GM21381 (cell line): ENCODE data around the gene CDCA7L.
"Not testable (repeated sequence)": the region's sequence is repeated elsewhere in the genome, so short reads cannot be mapped to it uniquely, and the experiment has no call there.

Source experiments
- ATAC-seq: cut with Tn5 transposase; IDR thresholded peaks from one replicate; pipeline ENCODE4 v1.9.1; 2021; ENCODE audit warnings: mild to moderate bottlenecking, moderate library complexity; ENCODE audit not compliant: unreplicated experiment

Gene CDCA7L

DNA sequence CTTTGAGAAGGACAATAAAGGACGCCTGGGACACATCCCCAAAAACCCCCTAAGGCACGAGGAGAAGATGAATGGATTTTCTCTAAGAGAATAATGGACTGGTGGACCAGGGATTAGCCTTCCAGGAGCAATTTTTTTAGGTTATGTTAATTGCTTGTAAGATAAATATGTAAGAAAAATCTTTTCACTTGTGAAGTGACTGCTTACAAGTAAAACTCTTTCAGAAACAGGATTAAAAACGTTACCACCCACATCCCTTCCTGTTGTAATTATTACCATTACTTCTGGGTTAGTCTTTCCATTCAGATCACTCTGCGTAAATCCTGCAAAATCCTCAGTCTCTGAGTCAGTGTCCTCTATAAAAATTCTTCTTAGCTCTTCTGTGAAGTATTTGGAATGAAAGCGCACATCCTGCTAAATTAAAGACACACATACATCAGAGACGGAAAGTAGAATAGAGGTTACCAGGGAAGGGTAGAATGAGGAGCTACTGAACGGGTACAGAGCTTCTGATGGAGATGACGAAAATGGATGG is 34.3 kb downstream of the CDCA7L start:
- ATAC-seq, result no peak

DNA sequence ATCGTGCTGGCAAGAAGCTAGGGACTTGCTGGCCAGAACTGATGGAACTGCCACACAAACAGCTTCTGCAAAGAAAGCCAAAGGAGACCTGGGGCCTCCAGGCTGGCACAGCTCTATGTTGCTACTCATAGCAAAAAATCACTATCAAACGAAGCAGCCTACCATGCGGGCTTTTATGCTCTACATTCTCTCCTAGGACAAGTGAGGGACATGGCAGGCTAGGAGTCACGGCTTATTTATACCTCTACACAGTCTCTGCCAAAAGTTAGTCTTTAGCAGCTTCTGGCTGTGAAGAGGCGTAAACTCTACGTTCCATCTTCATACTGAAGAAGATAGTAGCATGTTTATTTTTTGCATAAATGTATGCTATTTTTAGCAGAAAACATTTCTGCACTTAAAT is 35.4 kb downstream of the CDCA7L start:
- ATAC-seq, result no peak

GRCh38 chr7:21908746-21909145 is 37.0 kb downstream of the CDCA7L start:
- ATAC-seq, result no peak

DNA sequence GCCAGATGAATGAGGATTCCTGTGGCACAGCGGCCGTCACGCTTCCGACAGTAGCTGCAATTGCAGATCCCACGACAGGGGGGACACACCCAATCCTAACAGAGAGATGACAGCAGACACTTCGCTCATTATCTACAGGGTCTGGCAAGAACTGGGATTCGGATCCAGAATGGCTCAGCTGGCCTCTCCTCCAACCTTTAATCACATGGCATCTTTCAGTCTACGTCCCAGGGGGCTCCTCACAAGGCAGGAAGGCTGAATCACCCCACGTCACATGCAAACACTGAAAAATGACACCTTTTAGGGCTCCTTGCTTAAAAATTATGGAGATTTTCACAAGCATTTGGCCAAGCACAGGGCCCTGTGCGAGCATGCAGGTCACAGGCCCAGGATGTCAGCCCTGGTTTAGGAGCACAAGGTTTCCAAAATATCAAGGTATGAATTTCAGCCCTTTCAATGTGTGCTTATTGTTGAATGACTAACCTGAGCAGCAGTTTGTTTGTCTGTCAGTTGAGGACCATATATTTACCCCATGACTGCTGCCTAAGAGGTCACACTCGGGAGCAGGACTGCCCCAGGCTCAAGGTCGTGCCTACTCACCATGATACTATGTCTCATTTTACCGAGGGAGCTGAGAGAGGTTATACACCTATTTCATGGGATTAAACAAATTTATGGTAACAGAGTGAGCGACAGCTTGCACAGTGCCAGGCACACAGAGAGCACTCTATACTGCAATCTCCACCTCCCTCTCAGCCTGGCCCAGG is 42.5 kb downstream of the CDCA7L start:
- no peak for ATAC-seq

DNA sequence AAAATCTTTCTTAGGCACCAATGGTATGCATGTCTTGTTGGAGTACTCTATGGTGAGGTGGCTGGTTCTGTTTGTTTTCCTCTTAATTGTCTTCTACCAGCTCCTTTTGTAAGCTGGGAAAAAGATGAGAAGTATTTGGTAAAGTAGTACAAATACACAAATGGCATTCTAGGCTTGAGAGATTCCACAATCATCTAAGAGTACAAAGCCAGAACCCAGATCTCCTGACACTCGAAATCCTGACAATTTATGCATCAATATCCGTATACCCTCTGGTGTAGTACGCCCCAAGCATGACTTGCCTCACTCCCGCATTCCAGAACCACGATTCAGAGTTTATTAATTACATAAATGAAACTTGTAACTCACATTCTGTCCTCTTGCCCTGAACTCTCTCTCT is 43.5 kb downstream of the CDCA7L start:
- ATAC-seq, result no peak

DNA sequence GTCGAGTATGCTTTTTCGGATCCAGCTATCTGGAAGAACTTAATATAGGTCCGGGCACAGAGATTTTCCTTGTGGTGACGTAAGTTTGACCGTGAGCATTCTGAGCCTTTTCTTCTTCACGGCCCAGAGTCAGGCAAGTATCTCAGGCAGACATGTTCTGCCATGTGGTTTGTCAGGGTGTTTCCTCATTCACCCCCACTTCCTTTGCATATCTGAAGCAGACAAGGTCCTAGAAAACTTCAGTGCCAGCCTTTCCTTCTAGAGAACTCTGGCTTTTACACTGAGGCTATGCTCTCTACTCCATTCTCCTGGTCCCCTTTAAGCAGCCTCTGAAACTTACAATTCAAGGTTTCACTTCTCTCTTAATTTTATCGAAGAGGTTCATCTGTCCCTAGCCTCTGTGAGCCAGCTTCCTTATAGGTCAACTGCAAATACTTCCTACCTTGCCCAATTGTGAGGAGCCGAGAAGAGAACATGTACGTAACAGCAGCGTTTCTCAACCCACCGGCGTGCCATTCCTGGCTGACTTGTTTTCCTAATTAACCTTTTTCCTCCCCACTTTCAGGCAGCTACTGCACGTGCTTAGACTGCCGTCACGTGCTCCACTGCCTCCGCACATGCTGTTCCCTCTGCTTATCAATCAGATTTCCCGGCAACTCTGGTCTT is 47.3 kb downstream of the CDCA7L start:
- peak; percentile 96 for ATAC-seq

DNA sequence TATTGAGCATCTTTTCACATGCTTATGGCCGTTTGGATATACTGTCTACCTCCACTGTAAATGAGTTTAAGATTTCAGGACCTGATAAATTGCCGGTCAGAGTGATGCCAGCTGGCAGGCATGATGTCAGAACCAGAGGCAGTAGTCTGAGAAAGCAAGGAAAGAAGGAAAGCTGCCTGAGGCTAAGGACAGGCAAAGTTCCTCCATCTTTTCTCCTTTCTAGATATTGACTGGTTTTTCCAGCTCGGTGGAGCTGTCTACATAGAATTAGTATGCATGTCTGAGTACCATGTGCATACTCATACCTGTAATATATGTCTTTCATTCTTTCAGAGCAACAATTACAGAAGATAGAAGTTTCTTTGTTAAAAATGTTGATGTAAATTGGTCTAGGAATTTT is 52.3 kb downstream of the CDCA7L start:
- no peak for ATAC-seq

- ATAC-seq, result no peak
Observed at GRCh38 chr7:21891291-21891690, 54.4 kb downstream of the CDCA7L start.

- ATAC-seq, result no peak
Observed at GRCh38 chr7:21887779-21888178, 57.9 kb downstream of the CDCA7L start.

DNA sequence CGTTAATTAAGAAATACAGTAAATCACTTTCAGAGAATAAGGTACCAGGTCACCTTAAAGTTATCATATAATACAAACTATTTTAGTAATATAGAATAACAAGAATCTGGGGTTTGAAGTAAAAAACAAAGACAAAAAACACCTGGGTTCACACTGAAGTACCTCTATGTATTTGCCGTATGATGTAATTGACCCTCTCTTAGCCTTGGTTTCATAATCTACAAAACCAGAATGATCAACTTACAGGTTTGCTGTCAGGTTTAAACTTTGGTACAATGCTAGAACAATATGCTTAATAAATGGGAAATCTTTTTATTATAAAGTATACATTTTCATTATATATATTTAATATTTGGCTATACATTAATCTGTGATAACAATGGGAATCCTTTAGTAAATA is 58.3 kb downstream of the CDCA7L start:
- ATAC-seq, result no peak

- no peak for ATAC-seq
Observed at GRCh38 chr7:21886396-21886795, 59.3 kb downstream of the CDCA7L start.

- ATAC-seq, result no peak
Observed at GRCh38 chr7:21884496-21884895, 61.2 kb downstream of the CDCA7L start.

- ATAC-seq, result not testable (repeated sequence)
Observed at GRCh38 chr7:21883501-21883900, 62.2 kb downstream of the CDCA7L start.

GRCh38 chr7:21883069-21883468 is 62.6 kb downstream of the CDCA7L start:
- ATAC-seq, result no peak

GRCh38 chr7:21869785-21870402 is 75.8 kb downstream of the CDCA7L start:
- no peak for ATAC-seq

DNA sequence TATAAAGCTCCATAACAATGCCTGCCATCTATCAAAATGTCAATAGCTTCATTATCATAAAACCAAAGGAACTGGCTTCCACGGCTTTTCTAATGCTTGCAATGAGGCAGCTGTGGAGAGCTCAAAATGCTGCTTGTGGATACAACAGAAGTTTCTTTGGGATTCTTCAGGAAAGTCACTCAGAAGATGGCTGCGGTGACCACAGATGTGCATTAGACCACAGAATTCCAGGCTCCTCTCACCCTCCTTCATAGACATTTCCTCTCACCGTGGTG is 77.2 kb downstream of the CDCA7L start:
- no peak for ATAC-seq

DNA sequence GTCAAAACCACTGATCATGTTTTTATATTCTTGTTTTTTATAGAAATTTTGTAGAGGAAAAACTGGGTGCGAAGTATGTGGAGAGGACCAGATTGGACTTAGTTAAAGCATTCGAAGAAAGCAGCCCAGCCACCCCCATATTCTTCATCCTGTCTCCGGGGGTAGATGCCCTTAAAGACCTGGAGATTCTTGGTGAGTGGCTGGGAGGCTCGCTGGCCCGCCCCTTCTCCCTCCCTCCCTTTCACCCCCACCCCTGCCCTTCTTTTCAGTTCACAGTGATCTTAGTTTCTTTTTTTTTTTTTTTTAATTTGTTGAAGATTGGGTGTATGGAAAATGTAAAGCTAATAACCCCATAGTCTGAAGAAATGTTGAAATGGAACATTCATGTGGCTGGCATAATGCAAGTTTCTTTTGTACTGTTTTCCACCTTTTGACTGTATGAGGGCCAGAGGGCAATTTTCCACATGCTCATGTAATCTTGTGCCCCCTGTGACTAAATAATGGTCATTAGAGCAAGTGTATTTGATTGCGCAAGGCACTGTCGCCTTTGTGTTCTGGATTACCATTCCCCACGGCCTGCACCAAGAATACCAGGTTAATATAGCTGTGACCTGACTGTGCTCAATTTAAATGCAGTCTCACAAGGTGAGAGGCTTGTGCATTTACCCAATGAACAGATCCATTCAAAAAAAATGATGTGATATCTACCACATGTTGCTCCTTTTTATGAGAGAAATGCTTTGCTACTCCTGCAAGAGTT is 77.7 kb downstream of the CDCA7L start:
- no peak for ATAC-seq

GRCh38 chr7:21867226-21867625 is 78.5 kb downstream of the CDCA7L start:
- ATAC-seq, result no peak

- no peak for ATAC-seq
Observed at GRCh38 chr7:21866731-21867130, 79.0 kb downstream of the CDCA7L start.

DNA sequence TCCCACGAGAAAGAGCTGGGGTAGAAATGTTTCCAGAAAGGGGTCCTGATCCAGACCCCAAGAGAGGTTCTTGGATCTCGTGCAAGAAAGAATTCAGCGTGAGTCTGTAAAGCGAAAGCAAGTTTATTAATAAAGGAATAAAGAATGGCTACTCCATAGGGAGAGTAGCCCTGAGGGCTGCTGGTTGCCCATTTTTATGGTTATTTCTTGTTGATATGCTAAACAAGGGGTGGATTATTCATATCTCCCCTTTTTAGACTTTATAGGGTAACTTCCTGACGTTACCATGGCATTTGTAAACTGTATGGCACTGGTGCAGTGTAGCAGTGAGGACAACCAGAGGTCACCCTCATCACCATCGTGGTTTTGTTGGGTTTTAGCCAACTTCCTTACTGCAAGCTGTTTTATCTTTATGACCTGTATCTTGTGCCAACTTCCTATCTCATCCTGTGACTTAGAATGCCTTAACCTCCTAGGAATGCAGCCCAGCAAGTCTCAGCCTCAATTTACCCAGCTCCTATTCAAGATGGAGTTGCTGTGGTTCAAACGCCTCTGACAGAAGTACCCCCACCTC is 80.0 kb downstream of the CDCA7L start:
- not testable (repeated sequence) for ATAC-seq

- no peak for ATAC-seq
Observed at GRCh38 chr7:21851559-21851967, 94.1 kb downstream of the CDCA7L start.
